Globus pallidus (tissue), 1 donor: ENCODE results near the gene SMIM3.

Source experiments
- DNase-seq: peaks from one replicate; pipeline ENCODE4 v3.0.0-alpha.2; 2015; ENCODE audit warnings: low spot score

The SMIM3 gene

GRCh38 chr5:150765011-150765798 lies 13.4 kb upstream of the SMIM3 start:
- no peak for DNase-seq

- no peak for DNase-seq
Measured at GRCh38 chr5:150765799-150766169, 12.8 kb upstream of the SMIM3 start.

- DNase-seq, result no peak
Measured at GRCh38 chr5:150766251-150766650, 12.3 kb upstream of the SMIM3 start.

GRCh38 chr5:150771034-150771795 lies 7.3 kb upstream of the SMIM3 start:
- no peak for DNase-seq

GRCh38 chr5:150774145-150774544 lies 4.4 kb upstream of the SMIM3 start:
- no peak for DNase-seq

GRCh38 chr5:150777685-150778084 lies 872 bp upstream of the SMIM3 start:
- no peak for DNase-seq

- no peak for DNase-seq
Measured at GRCh38 chr5:150778088-150778516, 455 bp upstream of the SMIM3 start.

GRCh38 chr5:150779397-150780186 lies 1.0 kb downstream of the SMIM3 start:
- no peak for DNase-seq

GRCh38 chr5:150780187-150780692 lies 1.7 kb downstream of the SMIM3 start:
- no peak for DNase-seq

- DNase-seq, result no peak
Measured at GRCh38 chr5:150780816-150781221, 2.3 kb downstream of the SMIM3 start.

GRCh38 chr5:150781706-150782614 lies 3.4 kb downstream of the SMIM3 start:
- DNase-seq, result no peak

- no peak for DNase-seq
Measured at GRCh38 chr5:150782850-150783249, 4.3 kb downstream of the SMIM3 start.

GRCh38 chr5:150783422-150783928 lies 4.9 kb downstream of the SMIM3 start:
- DNase-seq, result peak; percentile 14

- no peak for DNase-seq
Measured at GRCh38 chr5:150785950-150786349, 7.4 kb downstream of the SMIM3 start.

GRCh38 chr5:150786876-150787275 lies 8.3 kb downstream of the SMIM3 start:
- no peak for DNase-seq

- DNase-seq, result no peak
Measured at GRCh38 chr5:150787656-150788055, 9.1 kb downstream of the SMIM3 start.

GRCh38 chr5:150788977-150789376 lies 10.4 kb downstream of the SMIM3 start:
- no peak for DNase-seq

- DNase-seq, result no peak
Measured at GRCh38 chr5:150789450-150789849, 10.9 kb downstream of the SMIM3 start.

- no peak for DNase-seq
Measured at GRCh38 chr5:150789943-150790611, 11.5 kb downstream of the SMIM3 start.

GRCh38 chr5:150791536-150791935 lies 13.0 kb downstream of the SMIM3 start:
- no peak for DNase-seq
